NB4 (cell line): ENCODE results near the gene CDH23.

Source experiments
- DNase-seq: peaks from one replicate; pipeline ENCODE4 v3.0.0; 2010; ENCODE audit warnings: low read depth
- H3K4me3 ChIP-seq: one replicate; pipeline ENCODE4 v1.5.1; 2011; ENCODE audit warnings: mild to moderate bottlenecking, low read depth, low read length, moderate library complexity
- CTCF ChIP-seq: IDR thresholded peaks from one replicate; pipeline ENCODE4 v1.5.1; 2012; ENCODE audit warnings: low read depth, low read length
- MAX ChIP-seq: IDR thresholded peaks from 2 replicates; pipeline ENCODE4 v1.6.1; 2011; ENCODE audit warnings: low read depth, low read length
- MYC ChIP-seq: IDR thresholded peaks from 2 replicates; pipeline ENCODE4 v1.6.1; 2011; ENCODE audit warnings: low read depth, low read length
- POLR2A ChIP-seq: IDR thresholded peaks from 2 replicates; pipeline ENCODE4 v1.6.1; 2011; ENCODE audit warnings: mild to moderate bottlenecking; ENCODE audit not compliant: insufficient read length; ENCODE audit errors: extremely low read depth

The CDH23 gene

DNA sequence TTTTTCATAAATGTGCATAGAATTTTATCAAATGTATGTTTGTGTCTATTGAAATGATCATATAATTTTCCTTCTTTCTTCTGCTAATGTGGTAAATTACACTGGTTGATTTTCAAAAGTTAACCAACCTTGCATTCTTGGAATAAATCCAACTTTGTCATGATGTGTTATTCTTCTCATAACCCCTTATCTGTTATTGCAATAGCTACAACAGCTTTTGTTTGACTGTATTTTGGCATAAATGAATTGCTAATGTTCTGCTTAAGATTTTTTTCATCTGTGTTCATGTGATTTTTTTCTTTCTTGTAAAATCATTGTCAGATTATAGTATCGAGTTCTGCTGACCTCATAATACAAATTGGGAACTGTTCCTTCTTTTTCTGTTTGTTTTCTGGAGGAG, 17.6 kb downstream of the CDH23 start:
- DNase-seq, result no peak
- no peak overlapping the region for H3K4me3 ChIP-seq

DNA sequence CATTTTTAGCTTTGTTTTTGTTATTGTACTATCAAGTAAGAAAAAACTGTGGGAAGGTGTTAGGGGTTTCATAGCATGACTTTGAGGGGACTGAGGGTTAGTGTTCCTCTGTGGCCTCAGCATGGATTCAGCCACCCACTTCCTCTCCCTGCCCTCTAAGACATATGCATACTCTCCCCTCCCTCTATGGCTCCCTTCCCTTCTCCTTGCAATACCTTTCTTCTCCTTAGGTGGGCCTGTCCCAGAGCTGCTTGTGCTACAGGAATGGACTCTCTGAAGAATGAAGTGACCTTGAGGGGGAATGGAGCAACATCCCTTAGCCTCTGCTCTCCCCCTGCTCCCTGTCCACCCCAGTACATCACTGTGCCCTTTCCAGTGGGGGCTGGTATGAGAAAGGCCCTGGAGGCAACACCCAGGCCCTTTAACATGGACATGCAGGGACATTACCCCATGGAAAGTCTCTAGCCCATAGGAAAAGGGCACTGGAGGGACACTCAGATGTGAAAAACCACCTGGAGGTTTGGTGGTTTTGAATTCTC, 22.4 kb downstream of the CDH23 start:
- DNase-seq, result no peak
- TF ChIP-seq MAX (no peak), MYC (no peak), CTCF (no peak), POLR2A (no peak)
- no peak overlapping the region for H3K4me3 ChIP-seq

More for the DNA sequence above, 17.6 kb downstream of the CDH23 start:
- TF ChIP-seq MYC, result no peak

DNA sequence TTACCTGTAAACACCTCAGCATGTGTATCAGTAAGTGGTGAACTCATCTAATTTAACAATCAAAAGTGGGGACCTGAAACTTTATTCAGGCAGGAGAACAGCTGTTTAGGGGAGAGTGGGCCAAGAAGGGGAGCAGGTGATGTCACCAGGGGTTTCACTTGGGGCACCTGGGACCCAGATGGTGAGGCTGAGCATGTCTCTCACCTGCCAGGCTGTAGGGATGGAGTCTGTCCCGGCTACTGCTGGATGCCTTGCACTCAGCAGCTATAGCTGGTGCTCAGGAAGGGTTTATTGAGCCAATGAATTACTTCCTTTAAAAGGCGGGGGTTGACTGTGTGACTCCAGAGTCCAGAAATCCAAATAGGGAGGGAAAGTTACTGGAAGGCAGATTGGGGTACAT, 23.0 kb downstream of the CDH23 start:
- no peak for TF ChIP-seq POLR2A
- TF ChIP-seq CTCF, result no peak
- TF ChIP-seq MYC, result no peak
- no peak for TF ChIP-seq MAX
- no peak for DNase-seq
- no peak overlapping the region for H3K4me3 ChIP-seq

DNA sequence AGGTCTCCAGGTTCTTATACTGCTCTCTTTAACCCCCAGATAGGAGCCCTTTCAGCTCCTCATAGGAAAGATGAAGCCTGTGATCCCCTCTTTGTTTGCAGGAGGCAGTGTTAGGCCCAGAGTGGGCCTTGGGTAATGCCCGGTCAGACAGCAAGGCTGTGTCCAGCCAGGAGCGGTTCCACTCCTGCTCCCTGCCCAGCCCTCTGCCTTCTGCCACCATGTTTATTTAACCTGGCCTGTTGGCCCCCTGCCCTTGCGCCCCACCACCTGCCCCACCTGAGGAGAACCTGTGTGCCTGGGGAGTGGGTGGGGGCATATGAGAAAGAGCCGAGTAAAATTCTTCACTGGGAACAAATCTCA, 24.3 kb downstream of the CDH23 start:
- no peak overlapping the region for H3K4me3 ChIP-seq
- TF ChIP-seq MYC (no peak), CTCF (no peak), POLR2A (no peak), MAX (no peak)
- DNase-seq, result no peak

GRCh38 chr10:71423250-71423649, 26.5 kb downstream of the CDH23 start:
- H3K4me3 ChIP-seq, result no peak overlapping the region
- TF ChIP-seq CTCF (no peak), POLR2A (no peak), MAX (no peak), MYC (no peak)
- no peak for DNase-seq

DNA sequence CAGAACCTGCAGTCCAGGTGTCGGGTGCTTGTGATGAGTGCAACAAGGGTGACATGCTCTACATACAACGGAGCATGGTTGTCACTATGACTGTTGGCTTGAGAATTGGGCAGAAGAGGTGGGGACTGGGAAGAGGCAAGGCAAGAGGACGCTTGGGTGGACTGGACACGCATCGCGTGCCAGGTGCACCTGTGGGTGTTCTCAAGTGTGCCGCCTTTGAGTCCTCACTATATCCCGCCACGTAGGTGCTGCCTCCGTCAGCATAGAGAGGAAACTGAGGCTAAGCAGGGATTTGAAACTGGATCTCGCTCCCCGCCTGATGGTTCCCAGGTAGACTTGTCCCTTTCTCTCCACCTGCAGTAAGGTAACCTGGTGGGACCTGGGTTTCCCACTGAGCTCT, 27.2 kb downstream of the CDH23 start:
- no peak overlapping the region for H3K4me3 ChIP-seq
- no peak for DNase-seq
- no peak for TF ChIP-seq MAX
- TF ChIP-seq POLR2A, result no peak
- no peak for TF ChIP-seq MYC
- no peak for TF ChIP-seq CTCF
